Mammary epithelial cell (primary cell): ENCODE measurements around the gene WARS2.

ENCODE experiments used
- CTCF ChIP-seq, 2 donors: IDR thresholded peaks in 1 of 2; conservative IDR thresholded peaks in 1 of 2; 2 replicates each; pipeline ENCODE4 v1.5.1; 2011 to 2012; ENCODE audit warnings: inconsistent platforms in 2 of 2, low read length in 2 of 2, mild to moderate bottlenecking in 2 of 2, control low read depth in 1 of 2, low read depth in 1 of 2; ENCODE audit not compliant: insufficient read depth in 1 of 2; ENCODE audit errors: extremely low read depth in 1 of 2
- EZH2 ChIP-seq: IDR thresholded peaks from 2 replicates; pipeline ENCODE4 v1.6.1; 2012; ENCODE audit warnings: low read length, inconsistent platforms, borderline replicate concordance

- no peak for TF ChIP-seq EZH2
- no peak for TF ChIP-seq CTCF (conservative IDR thresholded peaks at IDR 0.05 in 1 of 2, IDR thresholded peaks at IDR 0.05 in 1 of 2; ENCODE audit: extremely low read depth in 1 of 2, insufficient read depth in 1 of 2, low read depth in 1 of 2, low read length in 2 of 2)
These were observed 22.9 kb upstream of the WARS2 start for GRCh38 chr1:119163396-119163795.
